DOHH2 (cell line): ENCODE results near the gene CLEC9A.

Experiments used
- H3F3A ChIP-seq: fragments of 200-600 bp; sonication (generic), shearing (Covaris generic); 2 replicates; pipeline ENCODE4 v1.6.0; 2016; ENCODE audit warnings: antibody characterized with exemption, mild to moderate bottlenecking; ENCODE audit not compliant: control insufficient read depth, insufficient read depth
- H3K27ac ChIP-seq: fragments of 200-600 bp; sonication (generic); 2 replicates; pipeline ENCODE4 v1.5.1; 2014; ENCODE audit warnings: low read depth, mild to moderate bottlenecking, low read length, moderate library complexity
- H3K27me3 ChIP-seq: fragments of 200-600 bp; sonication (generic); 2 replicates; pipeline ENCODE4 v1.6.1; 2014; ENCODE audit warnings: mild to moderate bottlenecking, low read length, mixed read lengths; ENCODE audit not compliant: control insufficient read depth
- H3K36me3 ChIP-seq: fragments of 200-600 bp; sonication (generic); 2 replicates; pipeline ENCODE4 v1.6.1; 2014; ENCODE audit warnings: mild to moderate bottlenecking, low read length, moderate library complexity, mixed read lengths; ENCODE audit not compliant: control insufficient read depth
- H3K4me1 ChIP-seq: fragments of 200-600 bp; sonication (generic); 2 replicates; pipeline ENCODE4 v1.6.1; 2014; ENCODE audit warnings: mild to moderate bottlenecking, low read length, mixed read lengths; ENCODE audit not compliant: control insufficient read depth
- H3K4me2 ChIP-seq: fragments of 200-600 bp; sonication (generic); 2 replicates; pipeline ENCODE4 v1.6.0; 2014; ENCODE audit warnings: mild to moderate bottlenecking, low read length, moderate library complexity
- H3K4me3 ChIP-seq: fragments of 200-600 bp; sonication (generic); 2 replicates; pipeline ENCODE4 v1.5.1; 2014; ENCODE audit warnings: mild to moderate bottlenecking, low read length, mixed read lengths
- H3K79me2 ChIP-seq: fragments of 200-600 bp; sonication (generic); 2 replicates; pipeline ENCODE4 v1.6.1; 2014; ENCODE audit warnings: mild to moderate bottlenecking, low read length, mixed read lengths; ENCODE audit not compliant: control insufficient read depth
- H3K9me2 ChIP-seq: fragments of 200-600 bp; sonication (generic); replicated peaks from 2 replicates; pipeline ENCODE4 v1.6.1; 2014; ENCODE audit warnings: mild to moderate bottlenecking, low read length, mixed read lengths; ENCODE audit not compliant: control insufficient read depth
- H3K9me3 ChIP-seq: fragments of 200-600 bp; sonication (generic); 2 replicates; pipeline ENCODE4 v1.6.1; 2014; ENCODE audit warnings: antibody characterized with exemption, low read length, mixed read lengths; ENCODE audit not compliant: control insufficient read depth, insufficient read depth
- H4K20me1 ChIP-seq: fragments of 200-600 bp; sonication (generic); 2 replicates; pipeline ENCODE4 v1.6.0; 2014; ENCODE audit warnings: low read depth, mild to moderate bottlenecking, antibody characterized with exemption, low read length, moderate library complexity; ENCODE audit not compliant: control insufficient read depth, insufficient read depth
- EZH2phosphoT487 ChIP-seq: fragments of 200-600 bp; sonication (generic); IDR thresholded peaks from 2 replicates; pipeline ENCODE4 v1.6.1; 2017; ENCODE audit warnings: borderline replicate concordance, mild to moderate bottlenecking, antibody characterized with exemption, low read length, moderate library complexity, mixed read lengths
- TF ChIP-seq, protein P1 (sequence below): fragments of 200-600 bp; sonication (generic); IDR thresholded peaks from one replicate; pipeline ENCODE4 v1.5.1; 2014; ENCODE audit warnings: antibody characterized with exemption, mild to moderate bottlenecking, low read depth, low read length; ENCODE audit not compliant: poor library complexity, severe bottlenecking

The CLEC9A gene

DNA sequence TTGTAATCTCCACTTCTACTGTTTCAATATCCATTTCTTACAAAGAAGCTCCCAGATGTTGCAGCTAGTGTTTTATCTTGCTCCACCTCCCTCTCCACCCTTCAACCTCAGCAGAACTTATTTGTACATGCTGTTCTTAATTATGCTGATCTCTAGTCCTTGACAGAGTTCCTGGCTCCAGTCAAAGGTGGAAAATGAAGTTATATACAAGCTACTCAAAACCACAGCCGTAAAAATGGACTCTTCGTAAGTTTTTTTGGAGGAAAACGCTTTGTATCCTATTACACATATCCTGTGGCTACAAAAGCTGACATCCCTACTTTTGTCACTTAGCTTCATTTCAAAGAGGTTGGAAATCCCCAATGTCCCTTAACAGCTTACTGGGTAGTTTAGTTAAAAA is 67.0 kb downstream of the CLEC9A start:
- no peak overlapping the region for H3K4me3 ChIP-seq
- H3K27ac ChIP-seq, result no peak overlapping the region
- no peaks in the 10 kb centered on the region for H3K9me3 ChIP-seq
- H3K79me2 ChIP-seq, result no peaks in the 10 kb centered on the region
- no peaks in the 10 kb centered on the region for H3F3A ChIP-seq
- no peak for TF ChIP-seq EZH2phosphoT487
- TF ChIP-seq, protein P1, sequence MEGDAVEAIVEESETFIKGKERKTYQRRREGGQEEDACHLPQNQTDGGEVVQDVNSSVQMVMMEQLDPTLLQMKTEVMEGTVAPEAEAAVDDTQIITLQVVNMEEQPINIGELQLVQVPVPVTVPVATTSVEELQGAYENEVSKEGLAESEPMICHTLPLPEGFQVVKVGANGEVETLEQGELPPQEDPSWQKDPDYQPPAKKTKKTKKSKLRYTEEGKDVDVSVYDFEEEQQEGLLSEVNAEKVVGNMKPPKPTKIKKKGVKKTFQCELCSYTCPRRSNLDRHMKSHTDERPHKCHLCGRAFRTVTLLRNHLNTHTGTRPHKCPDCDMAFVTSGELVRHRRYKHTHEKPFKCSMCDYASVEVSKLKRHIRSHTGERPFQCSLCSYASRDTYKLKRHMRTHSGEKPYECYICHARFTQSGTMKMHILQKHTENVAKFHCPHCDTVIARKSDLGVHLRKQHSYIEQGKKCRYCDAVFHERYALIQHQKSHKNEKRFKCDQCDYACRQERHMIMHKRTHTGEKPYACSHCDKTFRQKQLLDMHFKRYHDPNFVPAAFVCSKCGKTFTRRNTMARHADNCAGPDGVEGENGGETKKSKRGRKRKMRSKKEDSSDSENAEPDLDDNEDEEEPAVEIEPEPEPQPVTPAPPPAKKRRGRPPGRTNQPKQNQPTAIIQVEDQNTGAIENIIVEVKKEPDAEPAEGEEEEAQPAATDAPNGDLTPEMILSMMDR, result no peak
- H3K9me2 ChIP-seq, result no peaks in the 10 kb centered on the region
- H3K4me1 ChIP-seq, result no peaks in the 10 kb centered on the region
- H3K27me3 ChIP-seq, result peaks cover 15% of the 10 kb centered on the region
- H3K36me3 ChIP-seq, result no peaks in the 10 kb centered on the region
- no peak overlapping the region for H3K4me2 ChIP-seq
- H4K20me1 ChIP-seq, result no peaks in the 10 kb centered on the region

- H3K4me3 ChIP-seq, result no peak within 1 kb of the TSS
- no peaks in the 10 kb centered on the region for H3K4me1 ChIP-seq
- no peaks in the 10 kb centered on the region for H3K36me3 ChIP-seq
- H4K20me1 ChIP-seq, result no peaks in the 10 kb centered on the region
- H3K79me2 ChIP-seq, result no peaks in the 10 kb centered on the region
- H3K27ac ChIP-seq, result no peak within 1 kb of the TSS
- H3K9me2 ChIP-seq, result no peaks in the 10 kb centered on the region
- peaks cover 15% of the 10 kb centered on the region for H3K27me3 ChIP-seq
- H3K9me3 ChIP-seq, result no peaks in the 10 kb centered on the region
- no peaks in the 10 kb centered on the region for H3F3A ChIP-seq
- no peak for TF ChIP-seq EZH2phosphoT487
- TF ChIP-seq, protein P1, result no peak
- no peak within 1 kb of the TSS for H3K4me2 ChIP-seq
Measured at GRCh38 chr12:10098791-10099190, 68.3 kb downstream of the CLEC9A start, which contains the start of gene CLEC1A. Gene CLEC1A (minus strand): TSS chr12:10098985. CDS start chr12:10098922, 63 bp downstream.

- TF ChIP-seq, protein P1, result no peak
- no peak for TF ChIP-seq EZH2phosphoT487
- H3K27me3 ChIP-seq, result peaks cover 12% of the 10 kb centered on the region
Measured at GRCh38 chr12:10101042-10101579, 70.6 kb downstream of the CLEC9A start.

More at GRCh38 chr12:10101042-10101579, 70.6 kb downstream of the CLEC9A start:
- Histone ChIP-seq H3K79me2 (no peaks in the 10 kb centered on the region), H3K9me3 (no peaks in the 10 kb centered on the region), H3F3A (no peaks in the 10 kb centered on the region), H3K4me3 (no peak overlapping the region), H4K20me1 (no peaks in the 10 kb centered on the region), H3K36me3 (no peaks in the 10 kb centered on the region), H3K4me2 (no peak overlapping the region), H3K9me2 (no peaks in the 10 kb centered on the region), H3K27ac (no peak overlapping the region), H3K4me1 (no peaks in the 10 kb centered on the region)
